Activated CD4-positive, alpha-beta memory T cell treated with anti-CD3 and anti-CD28 coated beads for 36 hours (primary cell): ENCODE measurements around the gene ABCC9. TPM values are rescaled to one million over a fixed set of nuclear protein-coding genes. Genes with fewer than 3 reads are reported as not detected.

Source experiments
- CTCF ChIA-PET: fragments of 350-600 bp; sonication (Branson Sonifier 250); formaldehyde crosslinking; loops from one replicate; lab custom pipeline; 2021; ENCODE audit warnings: antibody characterized with exemption, inconsistent platforms; lab: Charles Lee
- POLR2A ChIA-PET: fragments of 350-600 bp; sonication (Branson Sonifier 250); formaldehyde crosslinking; loops from one replicate; lab custom pipeline; 2021; ENCODE audit warnings: antibody characterized with exemption; lab: Charles Lee
- DNase-seq: peaks from one replicate; pipeline ENCODE4 v3.0.0-alpha.2; 2020
- H3K27ac Mint-ChIP-seq: one replicate; pipeline ENCODE4 v1.8.0; 2021; ENCODE audit warnings: mixed read lengths
- H3K27me3 Mint-ChIP-seq: one replicate; pipeline ENCODE4 v1.8.0; 2021; ENCODE audit warnings: mixed read lengths
- H3K36me3 Mint-ChIP-seq: one replicate; pipeline ENCODE4 v1.8.0; 2021; ENCODE audit warnings: mixed read lengths
- H3K4me1 Mint-ChIP-seq: one replicate; pipeline ENCODE4 v1.8.0; 2021; ENCODE audit warnings: low read depth, mixed read lengths
- H3K4me3 Mint-ChIP-seq: one replicate; pipeline ENCODE4 v1.8.0; 2021; ENCODE audit warnings: mild to moderate bottlenecking, mixed read lengths
- H3K9me3 Mint-ChIP-seq: one replicate; pipeline ENCODE4 v1.8.0; 2021; ENCODE audit warnings: mixed read lengths
- intact Hi-C: fragments of 100-400 bp; cut with micrococcal nuclease; formaldehyde crosslinking; loops from one replicate; pipeline ENCODE4 v1.15.1; 2023
- total RNA-seq, 2 experiments: library from RNA; stranded (reverse); gene quantifications; one replicate each; pipeline ENCODE4 v1.2.3, GENCODE V29; 2021

The ABCC9 gene
- not detected for total RNA-seq

DNA sequence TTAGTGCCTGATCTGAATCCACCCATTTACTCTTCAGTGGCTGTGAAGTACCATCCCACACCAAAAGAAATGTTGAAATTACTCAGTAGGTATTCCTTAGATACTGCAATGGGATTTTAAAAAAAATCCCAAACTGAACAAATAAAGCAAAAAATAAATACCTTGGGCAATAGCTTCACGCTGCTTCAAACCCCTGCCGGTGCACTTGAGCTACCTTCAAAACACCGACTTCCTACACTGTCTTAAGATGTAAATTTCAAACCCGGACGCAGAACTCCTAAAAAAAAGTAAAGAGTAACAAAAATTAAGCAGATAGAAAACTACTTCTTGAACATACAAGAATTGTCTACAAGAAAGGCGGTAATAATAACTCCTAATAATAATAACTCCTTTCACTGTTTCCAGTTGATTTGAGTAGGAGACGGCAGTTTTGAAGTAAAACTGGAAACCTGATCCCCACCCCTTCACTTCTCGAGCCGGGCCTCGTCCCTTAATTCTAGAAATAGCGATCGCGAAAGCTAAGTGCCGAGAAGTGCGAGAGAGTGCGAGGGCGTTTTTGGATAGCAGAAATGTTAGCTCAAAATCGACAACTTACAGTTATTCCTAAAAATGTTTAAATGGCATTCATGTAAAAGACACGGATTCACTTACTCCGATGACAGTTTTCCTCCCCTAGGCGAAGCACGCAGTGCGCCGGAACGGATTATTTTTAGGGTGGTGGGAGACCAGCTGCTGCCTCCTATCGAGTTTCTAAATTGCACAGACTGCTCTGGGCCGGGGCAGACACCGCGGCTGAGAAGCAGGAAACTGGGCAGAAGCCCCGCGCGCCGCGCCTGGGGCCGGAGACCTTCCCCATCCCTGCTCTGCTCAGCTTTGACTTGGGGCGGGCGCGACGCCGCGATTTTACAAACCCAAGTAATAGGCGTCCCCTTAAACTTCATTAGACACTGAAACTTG, at the start of gene ABCC9:
Gene ABCC9 (minus strand): TSS at position 878 of the 957 bp plus-strand sequence. CDS start 4,752 bp downstream, outside the sequence.
- Mint-ChIP-seq H3K4me1 (peaks cover 16% of the 10 kb centered on the region), H3K4me3 (peak within 1 kb of the TSS; percentile 22), H3K36me3 (no peaks in the 10 kb centered on the region), H3K27me3 (peaks cover 56% of the 10 kb centered on the region), H3K9me3 (peaks cover 8% of the 10 kb centered on the region), H3K27ac (no peak within 1 kb of the TSS)
- intact Hi-C loops = no loop called here
- POLR2A ChIA-PET = no interaction called here
- DNase-seq = peak; percentile 33
- CTCF ChIA-PET = no interaction called here

DNA sequence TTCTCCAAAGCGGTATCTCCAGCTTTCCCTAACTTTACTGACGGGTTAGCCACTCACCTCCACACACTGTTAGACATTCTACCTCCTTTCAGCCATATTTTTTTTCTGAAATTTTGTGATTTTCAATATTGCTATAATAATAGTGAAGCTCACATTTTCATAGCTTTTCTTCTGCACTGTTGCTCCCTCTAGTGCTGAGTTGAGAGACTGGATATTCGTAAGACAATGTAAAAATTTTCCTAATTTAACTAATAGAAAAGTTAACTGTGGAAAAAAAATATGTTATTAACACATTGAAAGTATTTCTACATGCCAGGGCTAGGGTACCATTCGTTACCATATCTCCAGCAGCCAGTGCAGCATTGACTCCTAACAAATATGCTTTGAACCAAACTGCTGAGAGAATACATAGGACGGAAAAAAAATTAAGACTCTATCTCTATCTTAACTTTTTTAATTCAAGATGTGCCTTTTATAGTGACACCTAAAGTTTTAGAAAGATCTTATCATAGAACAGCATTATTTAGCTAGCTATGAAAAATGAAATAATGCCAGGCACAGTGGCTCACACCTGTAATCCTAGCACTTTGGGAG, 48.7 kb upstream of the ABCC9 start:
- no peaks in the 10 kb centered on the region for H3K36me3 Mint-ChIP-seq

DNA sequence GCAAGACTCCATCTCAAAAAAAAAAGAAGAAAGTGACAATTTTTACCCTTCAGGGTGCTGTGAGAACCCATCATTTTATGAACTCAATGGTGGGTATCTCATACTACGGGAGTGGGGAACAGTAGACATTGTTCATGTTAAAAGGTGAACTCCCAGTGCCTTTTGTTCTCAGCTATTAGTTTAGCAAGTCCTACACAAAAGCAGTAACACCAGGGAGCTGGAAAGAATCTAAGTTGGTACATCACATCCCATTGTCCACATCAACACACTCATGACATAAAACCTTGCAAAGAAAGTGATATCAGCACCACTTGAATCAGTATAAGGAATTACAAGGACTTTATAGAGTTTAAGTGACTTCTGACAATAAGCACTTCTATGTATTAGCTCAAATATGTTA, 47.4 kb upstream of the ABCC9 start:
- intact Hi-C loops = loop anchor here (2.0 kb wide), 1 partner anchor 290 kb away; no protein-coding TSS in a partner anchor
- DNase-seq = no peak
- H3K9me3 Mint-ChIP-seq = no peaks in the 10 kb centered on the region
- no peak overlapping the region for H3K4me3 Mint-ChIP-seq
- H3K4me1 Mint-ChIP-seq = peaks cover 8% of the 10 kb centered on the region
- peaks cover 4% of the 10 kb centered on the region for H3K27me3 Mint-ChIP-seq
- ChIA-PET POLR2A (no interaction called here), CTCF (no interaction called here)
- no peak overlapping the region for H3K27ac Mint-ChIP-seq
- no peaks in the 10 kb centered on the region for H3K36me3 Mint-ChIP-seq

More for the DNA sequence above, 48.7 kb upstream of the ABCC9 start:
- peaks cover 4% of the 10 kb centered on the region for H3K27me3 Mint-ChIP-seq
- H3K4me1 Mint-ChIP-seq = peaks cover 8% of the 10 kb centered on the region
- POLR2A ChIA-PET = no interaction called here
- intact Hi-C loops = loop anchor here (2.0 kb wide), 1 partner anchor 291 kb away; no protein-coding TSS in a partner anchor
- no peak overlapping the region for H3K4me3 Mint-ChIP-seq
- H3K9me3 Mint-ChIP-seq = no peaks in the 10 kb centered on the region
- no peak overlapping the region for H3K27ac Mint-ChIP-seq
- no peak for DNase-seq
- CTCF ChIA-PET = interaction anchor here (0.5 to 1.9 kb wide), 10 partner anchors 12 to 741 kb away, joined by 3 to 21 read pairs (median 3); no protein-coding TSS in a partner anchor

DNA sequence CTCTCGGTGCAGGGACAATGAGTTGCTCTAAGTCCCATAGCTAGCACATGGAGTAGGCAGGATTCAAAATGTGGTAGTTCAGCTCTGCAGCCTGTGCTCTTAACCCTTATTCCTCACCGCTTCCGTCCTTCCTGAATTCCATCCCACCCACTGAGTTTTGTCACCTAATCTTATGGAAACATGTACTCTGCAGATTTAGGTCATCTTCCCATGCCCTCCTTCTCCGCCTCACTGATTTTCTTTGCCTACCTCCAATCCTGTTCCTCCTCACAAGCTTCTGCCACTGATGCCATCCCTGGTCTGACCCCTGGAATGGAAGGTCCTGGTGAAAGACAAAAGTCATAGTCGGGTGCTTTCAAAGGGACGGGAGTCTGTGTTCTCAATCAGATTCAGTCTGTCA, 46.5 kb upstream of the ABCC9 start:
- Mint-ChIP-seq H3K27ac (no peak overlapping the region), H3K27me3 (peaks cover 4% of the 10 kb centered on the region), H3K9me3 (no peaks in the 10 kb centered on the region), H3K4me3 (no peak overlapping the region), H3K36me3 (no peaks in the 10 kb centered on the region), H3K4me1 (peaks cover 3% of the 10 kb centered on the region)
- CTCF ChIA-PET = no interaction called here
- intact Hi-C loops = loop anchor here (2.0 kb wide), 1 partner anchor 289 kb away; no protein-coding TSS in a partner anchor
- no peak for DNase-seq
- POLR2A ChIA-PET = no interaction called here

DNA sequence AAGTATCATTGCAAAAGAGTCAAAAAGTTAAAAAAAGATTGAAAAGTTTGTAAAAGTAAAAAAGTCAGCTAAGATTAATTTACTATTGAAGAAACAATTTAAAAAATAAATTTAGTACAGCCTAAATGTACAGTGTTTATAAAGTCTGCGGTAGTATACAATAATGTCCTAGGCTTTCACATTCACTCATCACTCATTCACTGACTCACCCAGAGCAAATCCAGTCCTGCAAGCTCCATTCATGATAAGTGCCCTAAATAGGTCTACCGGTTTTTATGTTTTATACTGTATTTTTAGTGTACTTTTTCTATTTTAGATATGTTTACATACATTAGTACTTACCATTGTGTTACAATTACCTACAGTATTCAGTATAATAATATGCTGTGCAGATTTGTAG, 43.9 kb upstream of the ABCC9 start:
- Mint-ChIP-seq H3K27ac (no peak overlapping the region), H3K9me3 (no peaks in the 10 kb centered on the region), H3K4me1 (no peaks in the 10 kb centered on the region), H3K4me3 (no peak overlapping the region), H3K36me3 (no peaks in the 10 kb centered on the region), H3K27me3 (peaks cover 8% of the 10 kb centered on the region)
- CTCF ChIA-PET = no interaction called here
- POLR2A ChIA-PET = no interaction called here
- intact Hi-C loops = no loop called here
- no peak for DNase-seq

DNA sequence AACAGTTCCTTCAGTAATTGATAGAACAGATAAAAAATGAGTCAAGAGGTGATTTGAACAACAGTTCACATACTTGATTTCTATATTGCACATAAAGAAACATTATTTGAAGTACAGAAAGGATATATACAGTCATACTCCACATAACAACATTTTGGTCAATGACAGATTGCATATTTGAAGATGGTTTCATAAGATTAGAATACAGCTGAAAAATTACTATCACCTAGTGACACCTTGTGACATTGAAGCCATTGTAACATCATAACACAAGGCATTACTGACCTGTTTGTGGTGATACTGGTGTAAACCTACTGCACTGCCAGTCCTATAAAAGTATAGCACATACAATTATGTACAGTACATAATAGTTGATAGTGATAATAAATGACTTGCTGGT, 43.1 kb upstream of the ABCC9 start:
- Mint-ChIP-seq H3K27ac (no peak overlapping the region), H3K9me3 (no peaks in the 10 kb centered on the region), H3K27me3 (peaks cover 7% of the 10 kb centered on the region), H3K4me3 (no peak overlapping the region), H3K36me3 (no peaks in the 10 kb centered on the region), H3K4me1 (no peaks in the 10 kb centered on the region)
- POLR2A ChIA-PET = no interaction called here
- CTCF ChIA-PET = no interaction called here
- DNase-seq = no peak
- intact Hi-C loops = no loop called here

DNA sequence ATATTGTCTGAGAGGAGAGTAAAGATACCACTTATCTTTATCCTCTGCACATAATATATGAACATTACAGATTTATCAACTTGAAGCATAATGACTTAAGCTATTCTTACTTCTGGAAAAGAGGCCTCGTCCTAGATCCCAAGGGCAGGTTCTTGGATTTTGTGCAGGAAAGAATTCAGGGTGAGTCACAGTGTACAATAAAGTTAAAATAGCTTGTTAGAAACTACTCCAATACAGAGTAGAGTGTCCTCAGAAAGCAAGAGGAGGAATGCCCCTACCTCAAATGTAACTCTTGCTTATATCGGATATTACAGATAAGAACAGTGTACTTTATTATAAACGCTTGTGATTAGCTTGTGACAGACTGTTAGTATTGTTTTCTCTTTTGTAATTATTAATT, 41.9 kb upstream of the ABCC9 start:
- ChIA-PET POLR2A (no interaction called here), CTCF (no interaction called here)
- Mint-ChIP-seq H3K4me1 (no peaks in the 10 kb centered on the region), H3K9me3 (no peaks in the 10 kb centered on the region), H3K27me3 (peaks cover 11% of the 10 kb centered on the region), H3K4me3 (no peak overlapping the region), H3K36me3 (no peaks in the 10 kb centered on the region), H3K27ac (no peak overlapping the region)
- intact Hi-C loops = no loop called here
- DNase-seq = no peak

DNA sequence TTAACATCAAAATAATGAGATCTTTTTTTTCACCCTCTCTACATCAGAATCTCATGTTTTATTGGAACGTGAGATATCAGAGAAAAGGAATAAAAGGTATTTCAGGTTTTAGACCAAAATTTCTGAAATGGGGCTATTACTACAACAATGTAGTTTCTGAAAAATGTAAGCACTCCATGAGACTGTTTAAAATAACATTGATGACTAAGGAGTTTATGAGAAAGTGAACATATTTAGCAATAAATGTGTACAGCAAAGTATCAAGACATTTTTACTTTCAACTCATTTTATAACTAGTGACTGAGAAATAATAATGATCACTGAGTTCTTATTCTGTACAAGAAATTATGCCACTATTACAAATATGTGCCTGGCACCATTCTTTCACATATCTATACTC, 39.3 kb upstream of the ABCC9 start:
- CTCF ChIA-PET = no interaction called here
- Mint-ChIP-seq H3K4me1 (no peaks in the 10 kb centered on the region), H3K9me3 (no peaks in the 10 kb centered on the region), H3K4me3 (no peak overlapping the region), H3K27ac (no peak overlapping the region), H3K36me3 (no peaks in the 10 kb centered on the region), H3K27me3 (peaks cover 10% of the 10 kb centered on the region)
- POLR2A ChIA-PET = no interaction called here
- intact Hi-C loops = no loop called here
- DNase-seq = no peak

DNA sequence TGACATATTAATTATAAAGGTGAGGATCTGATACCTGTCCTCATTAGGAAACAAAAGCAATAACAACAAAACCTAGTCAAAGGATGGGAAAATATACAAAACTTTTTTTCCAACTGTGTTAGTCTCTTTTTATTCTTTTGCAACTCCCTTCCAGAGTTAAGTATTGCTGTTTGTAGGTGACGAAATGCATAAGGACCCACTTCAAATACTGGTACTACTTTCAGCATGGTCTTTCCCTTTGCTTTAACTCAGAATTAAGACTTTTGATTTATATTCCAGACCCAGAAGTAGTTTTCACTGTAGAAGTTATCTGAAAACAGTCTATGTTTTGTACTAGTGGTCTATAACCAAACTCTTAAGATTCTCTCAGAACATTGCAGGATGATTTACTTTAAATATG, 34.1 kb upstream of the ABCC9 start:
- ChIA-PET POLR2A (no interaction called here), CTCF (no interaction called here)
- Mint-ChIP-seq H3K36me3 (no peaks in the 10 kb centered on the region), H3K4me3 (no peak overlapping the region), H3K9me3 (no peaks in the 10 kb centered on the region), H3K4me1 (no peaks in the 10 kb centered on the region), H3K27me3 (peaks cover 11% of the 10 kb centered on the region), H3K27ac (no peak overlapping the region)
- DNase-seq = no peak
- intact Hi-C loops = no loop called here

DNA sequence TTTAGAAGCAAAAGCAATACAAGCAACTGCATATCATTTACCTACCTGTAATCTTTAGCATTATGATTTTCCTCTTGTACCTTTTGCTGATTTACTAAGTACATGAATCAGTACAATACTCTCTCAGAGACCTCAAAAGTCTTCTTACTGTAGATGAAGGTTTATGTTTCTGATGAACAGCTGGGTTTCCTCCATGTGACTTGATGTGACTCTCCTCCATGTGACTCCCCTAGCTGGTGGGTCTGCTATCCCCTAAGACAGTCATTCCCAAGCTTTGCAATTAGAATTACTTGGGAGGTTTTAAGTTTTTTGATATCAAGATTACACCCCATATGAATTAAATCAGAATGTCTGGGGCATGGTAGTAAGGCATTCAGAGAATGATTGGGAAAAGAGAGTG, 32.0 kb upstream of the ABCC9 start:
- intact Hi-C loops = no loop called here
- H3K4me1 Mint-ChIP-seq = no peaks in the 10 kb centered on the region
- H3K27me3 Mint-ChIP-seq = peaks cover 6% of the 10 kb centered on the region
- no peaks in the 10 kb centered on the region for H3K36me3 Mint-ChIP-seq
- no peak overlapping the region for H3K4me3 Mint-ChIP-seq
- no peak for DNase-seq
- H3K9me3 Mint-ChIP-seq = no peaks in the 10 kb centered on the region
- POLR2A ChIA-PET = no interaction called here
- H3K27ac Mint-ChIP-seq = no peak overlapping the region
- CTCF ChIA-PET = interaction anchor here (0.9 kb wide), 1 partner anchor 275 kb away, joined by 4 read pairs; no protein-coding TSS in a partner anchor

DNA sequence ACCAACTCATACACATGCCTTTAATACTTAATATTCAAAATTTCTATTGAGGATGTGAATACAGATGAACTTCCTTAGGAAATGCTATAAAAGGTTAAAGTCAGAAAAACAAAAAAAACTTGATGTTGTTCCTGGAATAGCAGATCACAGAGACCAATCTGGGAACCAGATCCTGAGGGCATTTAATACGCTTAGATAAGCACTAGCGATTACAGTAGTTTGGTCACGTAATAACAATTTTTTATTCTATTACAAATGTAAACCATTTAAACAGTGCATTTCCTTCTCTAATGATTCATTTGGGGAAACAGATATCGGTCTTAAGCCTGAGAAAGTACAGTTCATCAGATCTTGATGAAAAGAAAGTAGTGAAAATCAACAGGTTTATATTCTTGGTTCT, 30.8 kb upstream of the ABCC9 start:
- Mint-ChIP-seq H3K9me3 (no peaks in the 10 kb centered on the region), H3K36me3 (no peaks in the 10 kb centered on the region), H3K27ac (no peak overlapping the region), H3K4me1 (no peaks in the 10 kb centered on the region), H3K4me3 (no peak overlapping the region), H3K27me3 (peaks cover 6% of the 10 kb centered on the region)
- intact Hi-C loops = no loop called here
- ChIA-PET CTCF (no interaction called here), POLR2A (no interaction called here)
- DNase-seq = no peak

DNA sequence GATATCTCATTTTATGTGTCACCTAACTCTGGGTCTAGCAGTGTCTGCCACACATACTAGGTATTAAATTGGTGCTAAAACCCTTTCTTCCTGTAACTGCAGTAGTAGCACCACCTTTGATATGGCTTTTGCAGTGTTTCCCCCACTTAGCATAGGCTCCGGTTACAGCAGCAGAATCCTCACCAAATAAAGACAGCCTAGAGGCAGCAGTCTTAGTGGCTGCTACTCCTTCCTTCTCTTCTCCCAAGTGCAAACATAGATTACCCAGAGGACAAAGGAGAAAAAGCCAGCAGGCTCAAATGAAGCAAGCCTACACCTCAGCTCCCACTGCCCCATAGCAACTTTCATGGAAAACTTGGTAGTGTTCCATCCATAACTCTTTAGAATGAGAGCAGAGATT, 30.1 kb upstream of the ABCC9 start:
- POLR2A ChIA-PET = interaction anchor here (0.6 kb wide), 1 partner anchor 248 kb away, joined by 8 read pairs; no protein-coding TSS in a partner anchor
- H3K9me3 Mint-ChIP-seq = no peaks in the 10 kb centered on the region
- CTCF ChIA-PET = no interaction called here

More for the DNA sequence above, 30.1 kb upstream of the ABCC9 start:
- intact Hi-C loops = no loop called here
- no peak overlapping the region for H3K4me3 Mint-ChIP-seq
- no peaks in the 10 kb centered on the region for H3K4me1 Mint-ChIP-seq
- peaks cover 4% of the 10 kb centered on the region for H3K27me3 Mint-ChIP-seq
- no peak overlapping the region for H3K27ac Mint-ChIP-seq
- no peaks in the 10 kb centered on the region for H3K36me3 Mint-ChIP-seq
- no peak for DNase-seq
